ENCODE results near the gene RPS3.
"Not testable (repeated sequence)": the region's sequence is repeated elsewhere in the genome, so short reads cannot be mapped to it uniquely, and the experiment has no call there.

DNA sequence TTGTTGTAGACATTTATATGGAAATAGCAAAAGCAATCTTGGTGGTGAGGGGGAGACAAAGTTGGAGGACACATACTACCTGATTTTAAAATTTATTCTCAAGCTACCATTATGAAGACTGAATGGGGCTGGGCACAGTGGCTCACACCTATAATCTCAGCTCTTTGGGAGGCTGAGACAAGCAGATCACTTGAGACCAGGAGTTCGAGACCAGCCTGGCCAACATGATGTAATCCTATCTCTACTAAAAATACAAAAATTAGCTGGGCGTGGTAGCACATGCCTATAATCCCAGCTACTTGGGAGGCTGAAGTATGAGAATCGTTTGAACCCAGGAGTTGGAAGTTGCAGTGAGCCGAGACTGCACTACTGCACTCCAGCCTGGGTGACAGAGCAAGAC, 37.0 kb upstream of the RPS3 start:
- not testable (repeated sequence) for TF ChIP-seq FOXM1 (IDR thresholded peaks at IDR 0.05; ENCODE audit: borderline replicate concordance); SP1 (IDR thresholded peaks at IDR 0.05); SUZ12 (IDR thresholded peaks at IDR 0.05); FOXA1 (IDR thresholded peaks at IDR 0.05); FOXK2 (IDR thresholded peaks at IDR 0.05); ARNT (IDR thresholded peaks at IDR 0.05); CTBP1 (IDR thresholded peaks at IDR 0.05; ENCODE audit: borderline replicate concordance); ZNF384 (IDR thresholded peaks at IDR 0.05); ELF4 (IDR thresholded peaks at IDR 0.05)

Data from HEK293T (cell line).